ACHN (cell line): ENCODE measurements around the gene TCF12.
A peak's percentile ranks its signal among the peaks of the same experiment; 100 is the strongest.

Experiments used
- DNase-seq: peaks from one replicate; pipeline ENCODE4 v3.0.0-alpha.2; 2015
- in situ Hi-C: cut with HindIII; loops from 2 replicates; pipeline ENCODE4 v1.10.0; 2017; ENCODE audit warnings: low sequenced_read_pairs, low pct_ligation_motif_present, low pct_unique_long_range_greater_than_20kb

Gene TCF12

DNA sequence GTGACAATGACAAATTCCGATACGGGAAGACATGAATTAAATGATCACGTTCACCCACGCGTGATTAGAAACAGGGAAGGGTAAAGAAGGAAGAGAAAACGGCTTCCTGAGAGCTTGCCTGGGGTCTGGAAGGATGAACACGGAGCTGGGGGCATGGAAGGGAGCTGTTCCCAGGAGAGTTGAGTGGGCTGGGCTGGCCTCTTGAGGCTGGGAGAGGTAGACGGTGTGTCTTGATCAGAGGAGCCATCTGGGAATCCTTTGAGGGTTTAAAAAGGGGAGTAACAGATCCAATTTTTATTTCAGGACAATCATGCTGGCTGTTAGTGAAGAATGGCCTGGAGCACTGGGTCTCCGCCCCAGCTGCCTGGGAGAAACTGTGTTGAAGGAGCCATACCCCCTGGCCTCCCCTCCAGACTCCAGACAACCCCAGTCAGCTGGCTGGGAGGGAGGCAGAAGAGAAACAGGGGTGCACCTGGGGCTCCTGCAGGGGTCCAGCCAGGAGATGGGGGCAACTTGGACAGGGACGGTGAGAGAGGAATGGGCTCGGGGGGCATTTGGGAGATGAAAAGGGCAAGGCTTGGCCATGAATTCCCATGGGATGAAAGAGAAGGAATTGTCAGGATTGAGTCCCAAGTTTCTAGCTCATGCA is 404.3 kb downstream of the TCF12 start:
- in situ Hi-C loops, result no loop called here
- no peak for DNase-seq

DNA sequence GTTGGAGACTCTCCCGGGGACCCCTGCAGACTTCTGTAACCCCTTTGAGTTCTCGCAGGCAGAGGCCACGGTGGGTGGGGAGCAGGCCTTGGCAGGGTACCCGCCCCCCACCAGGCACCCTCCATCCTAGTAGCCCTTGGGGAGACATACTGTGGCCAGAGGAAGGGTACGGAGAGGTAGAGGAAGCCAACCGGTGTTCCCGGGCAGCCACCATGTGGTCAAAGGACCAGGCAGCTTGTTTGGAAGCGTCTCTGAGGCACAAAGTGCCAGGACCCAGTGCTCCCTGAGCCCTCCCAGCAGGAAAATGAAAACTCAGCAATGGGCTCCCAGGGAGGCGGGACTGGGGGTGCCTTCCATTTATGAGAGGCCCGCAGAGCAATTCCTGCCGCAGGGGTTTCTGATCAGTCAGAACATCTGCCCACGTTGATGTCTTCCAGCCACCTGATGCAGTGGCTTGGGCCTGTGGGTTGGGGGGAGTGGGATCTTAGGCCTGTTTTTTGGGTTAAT is 404.9 kb downstream of the TCF12 start:
- DNase-seq, result no peak
- in situ Hi-C loops, result no loop called here

DNA sequence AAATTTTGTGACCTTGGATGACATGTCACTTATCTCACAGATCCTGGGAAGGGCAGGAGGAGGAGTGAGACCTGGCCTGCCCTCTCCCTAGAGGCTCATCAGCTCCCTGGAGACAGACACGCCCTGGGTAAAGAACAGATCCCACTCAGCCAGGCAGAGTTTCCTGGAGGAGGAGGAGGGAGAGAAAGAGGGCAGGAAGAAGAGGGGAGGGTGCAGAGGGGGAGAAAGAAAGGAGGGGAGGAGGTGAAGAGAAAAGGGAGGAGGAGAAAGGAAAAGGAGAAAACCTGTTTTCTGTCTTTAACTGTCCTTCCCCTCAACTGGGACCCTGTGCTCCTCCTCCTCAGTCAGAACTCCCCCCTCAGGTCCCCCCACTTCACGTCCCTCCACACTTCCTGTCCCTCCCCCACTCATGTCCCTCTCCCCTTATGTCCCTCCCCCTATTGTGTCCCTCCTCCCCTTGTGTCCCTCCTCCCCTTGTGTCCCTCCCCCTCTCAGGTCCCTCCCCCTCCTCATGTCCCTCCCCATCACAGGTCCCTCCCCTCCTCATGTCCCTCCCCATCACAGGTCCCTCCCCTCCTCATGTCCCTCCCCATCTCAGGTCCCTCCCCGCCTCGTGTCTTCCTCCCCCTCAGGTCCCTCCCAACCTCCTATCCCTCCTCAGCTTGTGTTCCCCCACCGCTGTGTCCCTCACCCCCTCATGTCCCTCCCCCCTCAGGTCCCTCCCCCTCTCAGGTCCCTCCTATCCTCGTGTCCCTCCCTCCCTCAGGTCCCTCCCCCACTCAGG is 405.6 kb downstream of the TCF12 start:
- DNase-seq, result peak; percentile 94
- in situ Hi-C loops, result no loop called here

DNA sequence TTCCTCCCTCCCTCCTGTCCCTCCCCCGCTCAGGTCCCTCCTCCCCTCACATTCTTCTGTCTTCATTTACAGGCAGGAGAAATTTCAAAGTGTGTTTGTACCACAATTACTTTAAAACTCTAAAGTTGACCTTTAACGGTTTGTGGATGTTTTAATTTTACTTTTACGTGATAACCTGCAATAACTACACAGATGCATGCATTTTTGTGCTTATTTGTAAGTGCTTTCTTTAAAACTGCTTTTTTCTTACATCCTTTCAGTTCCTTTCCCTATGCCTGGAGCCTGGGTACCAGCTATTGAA is 406.1 kb downstream of the TCF12 start:
- DNase-seq, result no peak
- in situ Hi-C loops, result no loop called here

DNA sequence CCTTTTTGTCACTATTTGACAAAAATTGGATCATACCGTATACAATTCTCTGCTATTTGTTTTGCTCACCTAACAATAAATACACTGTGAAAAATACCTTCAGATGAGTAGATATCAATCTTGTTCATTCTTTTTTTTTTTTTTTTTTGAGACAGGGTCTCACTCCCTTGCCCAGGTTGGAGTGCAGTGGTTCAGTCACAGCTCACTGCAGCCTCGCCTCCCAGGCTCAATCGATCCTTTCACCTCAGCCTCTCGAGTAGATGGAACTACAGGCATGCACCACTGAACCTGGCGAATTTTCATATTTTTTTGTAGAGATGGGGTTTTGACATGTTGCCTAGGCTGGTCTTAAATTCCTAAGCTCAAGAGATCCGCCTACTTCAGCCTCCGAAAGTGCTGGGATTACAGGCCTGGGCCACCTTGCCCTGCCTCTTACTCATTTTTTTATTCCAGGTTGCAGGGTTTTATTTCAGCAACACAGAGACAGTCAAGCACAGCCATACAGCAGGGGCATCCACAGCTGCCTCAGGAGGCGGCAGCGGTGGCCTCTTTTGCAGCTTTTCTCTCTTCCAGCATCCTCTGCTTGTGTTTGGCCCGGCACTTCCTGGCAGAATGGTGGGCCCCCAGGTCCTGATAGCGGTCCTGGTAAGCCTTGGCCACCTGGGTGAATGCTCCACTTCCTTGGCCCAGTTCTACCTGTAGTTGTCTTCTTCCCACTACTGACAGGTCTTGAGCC is 406.7 kb downstream of the TCF12 start:
- DNase-seq, result no peak
- in situ Hi-C loops, result loop anchor here (25.0 kb wide), 1 partner anchor 212 kb away; no protein-coding TSS in a partner anchor

DNA sequence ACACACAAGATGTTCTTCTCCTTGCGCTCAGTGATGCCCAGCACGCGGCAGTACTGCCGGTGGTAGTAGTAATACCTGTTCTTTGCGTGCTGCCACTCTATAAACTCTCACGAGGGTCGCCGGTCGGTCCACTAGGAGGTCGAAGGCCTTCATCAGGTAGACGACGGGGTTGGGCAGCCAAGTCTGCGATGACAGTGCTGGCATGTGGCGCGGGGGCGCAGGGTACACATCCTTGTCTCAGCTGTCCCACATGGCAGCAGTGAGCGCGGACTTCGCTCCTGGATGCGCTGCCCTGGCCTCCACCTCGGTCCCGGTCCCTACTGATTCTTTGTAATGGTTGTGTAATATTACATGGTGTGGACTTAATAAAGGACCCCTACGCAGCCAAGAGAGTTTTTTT is 407.8 kb downstream of the TCF12 start:
- DNase-seq, result no peak
- in situ Hi-C loops, result loop anchor here (25.0 kb wide), 1 partner anchor 211 kb away; no protein-coding TSS in a partner anchor

DNA sequence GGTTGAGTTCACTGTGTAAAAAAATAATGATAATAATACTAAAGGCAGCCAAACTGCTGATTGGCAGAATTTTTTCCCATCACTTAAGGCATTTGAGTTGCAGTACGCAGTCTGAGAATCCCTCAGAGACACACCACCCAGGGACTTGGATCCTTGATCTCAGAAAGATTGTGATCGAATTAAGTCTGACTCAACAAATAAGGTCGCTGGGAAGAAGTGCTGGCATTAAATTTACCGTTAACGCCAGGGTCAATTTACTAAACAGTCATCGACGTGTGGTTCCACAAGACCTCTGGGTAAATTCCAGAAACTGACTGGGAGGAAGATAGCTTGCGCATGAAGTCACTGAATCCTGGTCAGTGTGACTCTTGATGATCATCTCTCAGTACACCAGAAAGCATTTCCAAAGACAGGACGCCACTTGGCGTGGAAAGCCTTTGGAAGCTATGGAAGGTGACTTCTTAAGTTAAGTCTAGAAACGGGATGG is 409.6 kb downstream of the TCF12 start:
- in situ Hi-C loops, result loop anchor here (25.0 kb wide), 1 partner anchor 209 kb away; no protein-coding TSS in a partner anchor
- peak; percentile 91 for DNase-seq

DNA sequence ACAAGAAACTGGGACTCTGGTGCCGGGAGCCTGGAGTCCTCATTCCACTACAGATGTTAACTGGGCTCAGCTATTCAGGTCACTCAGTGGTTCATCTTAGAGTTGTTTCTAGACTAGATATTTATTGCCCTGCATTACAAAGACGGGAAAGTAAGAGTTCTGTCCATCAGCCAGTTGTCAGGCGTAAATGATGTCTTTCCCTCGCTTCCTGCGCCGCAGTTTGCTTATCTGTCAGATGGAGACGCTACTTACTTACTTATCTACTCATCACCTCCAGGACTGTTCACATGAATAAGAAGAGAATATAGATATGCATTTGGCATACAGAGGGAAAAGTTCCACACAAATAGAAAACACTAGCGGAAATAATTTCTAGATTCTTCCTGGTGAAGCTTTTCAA is 410.0 kb downstream of the TCF12 start:
- in situ Hi-C loops, result loop anchor here (25.0 kb wide), 1 partner anchor 209 kb away; no protein-coding TSS in a partner anchor
- DNase-seq, result no peak

DNA sequence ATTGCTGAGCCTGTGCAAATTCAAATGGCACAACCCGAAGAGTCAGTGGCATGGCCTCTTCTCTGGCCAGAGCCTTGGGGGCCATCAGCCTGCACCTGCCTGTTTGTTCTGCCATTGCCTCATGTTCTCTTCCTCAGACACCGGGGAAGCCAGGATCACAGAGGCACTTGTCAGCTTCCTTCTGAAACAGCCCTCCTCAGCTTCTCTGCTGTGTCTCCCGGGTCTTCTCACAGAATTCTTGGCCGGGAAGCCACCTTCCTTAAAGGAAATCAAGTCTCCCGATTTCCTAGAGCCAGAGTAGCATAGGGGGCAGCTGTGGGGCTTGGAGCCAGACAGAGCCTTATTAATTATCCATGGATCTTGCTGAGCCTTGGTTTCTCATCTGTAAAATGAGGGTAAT is 410.5 kb downstream of the TCF12 start:
- no peak for DNase-seq
- in situ Hi-C loops, result loop anchor here (25.0 kb wide), 1 partner anchor 208 kb away; no protein-coding TSS in a partner anchor

DNA sequence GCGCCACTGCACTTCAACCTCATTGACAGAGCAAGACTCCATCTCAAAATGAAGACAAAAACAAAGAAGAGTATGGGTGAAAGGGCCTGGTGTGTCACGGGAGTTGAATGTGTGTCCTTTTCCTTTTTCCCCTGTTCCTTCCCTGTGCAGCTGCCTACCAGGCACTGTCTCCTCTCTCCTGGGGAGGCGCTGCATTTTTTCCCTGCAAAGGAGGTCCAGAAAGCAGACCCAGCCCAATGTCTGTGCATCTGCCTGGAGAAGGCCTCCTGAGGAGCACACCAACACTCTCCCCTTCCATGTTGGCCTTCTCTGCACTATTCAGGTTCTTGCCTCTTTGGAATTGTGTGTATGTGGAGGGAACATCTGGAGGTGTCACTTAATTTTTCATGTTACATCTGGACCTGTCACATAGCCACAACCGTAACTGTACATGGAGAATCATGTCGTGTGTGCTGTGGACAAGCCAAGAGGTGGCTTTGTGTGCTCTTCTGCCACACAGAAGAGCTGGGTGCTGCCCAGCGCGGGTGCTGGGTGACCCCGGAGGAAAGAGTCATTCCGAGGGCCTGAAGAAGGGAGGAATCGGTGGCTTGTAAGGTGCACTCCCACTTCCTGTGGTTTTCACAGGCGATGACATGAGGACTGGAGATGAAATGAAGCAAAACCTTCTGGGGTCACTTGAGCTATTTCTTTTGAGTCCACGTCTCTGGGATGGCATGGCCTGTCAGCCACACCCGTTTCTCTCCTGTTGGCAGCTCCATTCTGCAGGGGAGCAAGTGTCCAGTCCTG is 411.3 kb downstream of the TCF12 start:
- in situ Hi-C loops, result loop anchor here (25.0 kb wide), 1 partner anchor 208 kb away; no protein-coding TSS in a partner anchor

DNA sequence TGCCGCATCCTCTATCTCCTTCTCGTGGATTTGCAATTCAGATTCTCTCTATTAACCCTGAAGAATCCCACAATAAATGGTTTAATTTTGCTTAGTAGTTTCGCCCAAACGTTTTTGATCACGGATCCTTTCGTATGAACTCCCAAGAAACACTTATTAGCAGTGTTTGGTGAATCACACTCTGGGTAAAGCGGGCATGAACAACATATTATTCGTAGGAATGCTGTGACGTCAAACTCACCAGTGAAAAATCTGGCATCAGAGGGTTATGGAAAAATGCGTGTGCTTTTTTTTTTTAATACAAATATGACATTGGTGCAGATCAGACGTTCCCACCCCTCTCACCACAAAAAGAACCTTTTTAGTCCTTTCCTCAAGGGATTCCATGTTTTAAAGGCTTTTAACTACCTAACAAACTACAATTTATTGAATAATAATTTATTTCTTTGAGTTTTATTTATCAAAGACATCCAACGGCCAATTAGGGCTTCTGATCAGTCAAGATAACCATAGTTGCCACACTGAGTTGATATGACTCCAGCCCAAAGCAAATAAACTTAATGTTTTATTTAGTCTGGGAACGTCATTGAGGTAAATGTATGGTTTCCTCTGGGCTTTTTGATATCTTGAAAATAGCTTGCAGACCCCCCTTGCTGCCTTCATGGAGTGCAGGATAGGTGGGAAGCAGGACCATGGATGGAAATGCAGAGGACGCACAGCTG is 412.3 kb downstream of the TCF12 start:
- no peak for DNase-seq
- in situ Hi-C loops, result loop anchor here (25.0 kb wide), 1 partner anchor 207 kb away; no protein-coding TSS in a partner anchor

More for the DNA sequence above, 411.3 kb downstream of the TCF12 start:
- no peak for DNase-seq

DNA sequence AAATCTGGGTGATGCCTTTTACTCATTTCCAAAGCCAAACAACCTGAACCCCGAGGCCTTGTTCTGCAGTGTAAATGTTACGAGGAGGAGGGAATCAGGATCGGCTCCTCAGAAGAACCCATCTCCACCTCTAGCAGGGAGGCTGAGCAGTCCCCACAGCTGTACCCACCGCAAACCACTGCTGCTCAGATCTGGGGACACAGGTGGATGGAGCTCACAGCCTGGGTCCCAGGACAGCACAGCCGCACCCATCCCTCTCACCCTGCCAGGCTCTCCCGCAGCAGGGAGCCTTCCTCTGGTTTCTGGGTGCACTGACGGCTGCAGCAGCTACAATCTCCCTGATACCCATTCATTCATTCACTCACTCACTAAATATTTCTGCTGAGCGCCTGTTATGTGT is 413.9 kb downstream of the TCF12 start:
- DNase-seq, result no peak
- in situ Hi-C loops, result loop anchor here (25.0 kb wide), 1 partner anchor 205 kb away; no protein-coding TSS in a partner anchor

DNA sequence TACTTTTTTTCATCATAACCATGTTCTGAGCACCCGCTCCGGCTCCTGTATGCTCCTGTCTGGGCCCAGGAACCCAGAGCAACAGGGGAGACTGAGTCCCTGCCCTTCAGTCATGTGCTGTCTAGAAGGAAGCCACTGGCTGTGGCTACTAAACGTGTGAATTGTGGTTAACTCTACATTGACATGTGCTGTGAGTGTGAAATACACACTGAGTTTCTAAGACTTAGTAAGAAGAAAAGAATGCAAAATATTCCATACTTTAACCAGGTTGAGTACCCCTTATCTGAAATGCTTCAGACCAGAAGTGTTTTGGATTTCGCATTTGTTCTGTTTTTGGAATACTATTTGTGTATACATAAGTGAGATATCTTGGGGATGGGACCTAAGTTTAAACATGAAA is 415.0 kb downstream of the TCF12 start:
- in situ Hi-C loops, result loop anchor here (25.0 kb wide), 1 partner anchor 204 kb away; no protein-coding TSS in a partner anchor
- DNase-seq, result peak; percentile 60

DNA sequence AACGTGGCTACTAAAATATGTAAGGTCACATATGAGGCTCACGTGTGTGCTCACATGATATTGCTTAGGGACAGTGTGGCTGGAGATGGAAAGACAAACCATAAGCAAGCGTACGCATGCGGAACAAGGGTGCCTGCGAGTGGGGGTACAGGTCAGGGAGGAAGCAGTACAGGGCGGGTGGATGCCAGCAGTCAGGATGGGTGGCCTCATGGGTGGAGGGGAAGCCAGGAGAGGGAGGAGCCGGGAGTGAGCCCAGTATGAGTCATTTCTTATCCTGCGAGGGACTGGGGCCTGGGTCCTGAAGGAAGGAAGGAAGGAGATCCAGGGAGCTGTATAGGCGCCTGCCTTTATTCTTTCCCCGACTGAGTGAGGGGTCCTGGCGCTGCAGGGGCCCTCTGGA is 415.8 kb downstream of the TCF12 start:
- no peak for DNase-seq
- in situ Hi-C loops, result loop anchor here (25.0 kb wide), 1 partner anchor 203 kb away; no protein-coding TSS in a partner anchor

DNA sequence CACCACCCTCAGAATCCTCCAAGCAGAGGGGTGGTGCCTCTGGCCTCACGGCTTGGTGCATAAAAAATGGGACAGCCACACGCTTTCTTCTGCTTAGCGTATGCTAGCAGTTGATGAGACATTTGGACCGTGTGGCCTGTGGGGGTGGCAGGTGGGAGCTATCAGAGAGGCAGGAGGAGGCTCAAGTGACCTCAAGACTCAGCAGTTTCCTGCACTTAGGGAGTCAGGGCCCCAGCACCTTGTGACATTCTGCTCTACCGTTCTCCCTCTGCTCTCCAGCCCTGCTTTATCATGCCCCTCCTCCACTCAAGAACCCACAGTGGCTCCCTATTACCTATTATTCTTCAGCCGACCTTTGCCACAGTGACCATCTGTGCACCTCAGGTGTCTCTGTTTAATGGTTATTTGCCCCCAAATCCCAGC is 416.9 kb downstream of the TCF12 start:
- DNase-seq, result no peak
- in situ Hi-C loops, result loop anchor here (25.0 kb wide), 1 partner anchor 202 kb away; no protein-coding TSS in a partner anchor

DNA sequence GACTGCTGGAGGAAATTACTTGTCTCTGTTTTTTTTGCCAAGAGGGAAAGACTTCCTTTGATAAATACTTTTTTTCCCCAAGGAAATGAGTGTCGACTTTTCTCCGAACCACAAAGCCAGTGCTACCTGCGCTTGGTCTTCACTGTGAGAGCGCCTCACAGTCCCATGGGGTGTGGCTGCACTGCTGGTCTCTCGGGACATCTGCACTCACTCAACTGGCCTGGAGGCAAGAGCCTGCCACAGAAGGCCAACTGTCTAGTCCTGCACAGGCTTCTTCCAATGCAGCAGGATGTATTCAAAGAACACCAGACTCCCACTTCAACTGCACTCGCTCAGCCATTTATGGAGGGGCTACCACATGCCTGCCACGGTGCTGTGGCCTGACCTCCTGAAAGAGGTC is 417.3 kb downstream of the TCF12 start:
- in situ Hi-C loops, result loop anchor here (25.0 kb wide), 1 partner anchor 202 kb away; no protein-coding TSS in a partner anchor
- no peak for DNase-seq

DNA sequence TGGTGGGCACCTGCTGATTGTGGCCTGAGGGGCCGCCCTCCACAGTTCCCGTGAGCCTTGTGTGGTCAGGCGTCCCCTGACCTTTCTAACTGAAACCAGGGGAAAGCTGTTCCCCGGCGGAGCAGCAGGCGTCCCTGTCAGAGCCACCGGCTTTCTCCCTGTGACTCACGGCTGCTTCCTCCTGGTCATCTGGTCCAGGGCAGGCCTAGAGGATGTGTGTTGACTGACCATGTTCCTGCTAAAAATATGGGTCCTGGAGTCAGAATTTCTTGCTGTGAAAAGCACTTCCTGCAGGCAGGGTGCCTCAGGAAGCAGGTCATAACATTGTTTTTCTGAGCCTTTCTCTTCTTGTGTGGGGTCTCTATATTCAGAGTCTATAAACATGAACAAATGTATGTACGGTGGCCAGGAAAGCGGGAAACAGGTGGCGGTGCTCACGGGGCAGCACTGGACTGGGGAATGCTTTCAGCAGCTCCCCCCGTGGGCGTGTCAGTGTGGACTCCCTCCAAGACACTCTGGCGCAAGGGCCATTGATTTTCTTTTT is 419.5 kb downstream of the TCF12 start:
- in situ Hi-C loops, result loop anchor here (25.0 kb wide), 1 partner anchor 199 kb away; no protein-coding TSS in a partner anchor
- DNase-seq, result no peak
